NCI-H345 treated with DMSO at 0.1 percent for 48 hours (cell line): ENCODE results near the gene ADAMTS2.

Source experiments
- DNase-seq: peaks from one replicate; lab custom pipeline; 2025; ENCODE audit not compliant: unreplicated experiment; lab: John Stamatoyannopoulos, UW

Gene ADAMTS2

GRCh38 chr5:179256328-179257175, 88.7 kb downstream of the ADAMTS2 start:
- no peak for DNase-seq

- DNase-seq, result no peak
These were observed 89.5 kb downstream of the ADAMTS2 start for GRCh38 chr5:179255527-179256327.

GRCh38 chr5:179254638-179255271, 90.5 kb downstream of the ADAMTS2 start:
- DNase-seq, result no peak

- DNase-seq, result no peak
These were observed 91.5 kb downstream of the ADAMTS2 start for GRCh38 chr5:179253730-179254129.

DNA sequence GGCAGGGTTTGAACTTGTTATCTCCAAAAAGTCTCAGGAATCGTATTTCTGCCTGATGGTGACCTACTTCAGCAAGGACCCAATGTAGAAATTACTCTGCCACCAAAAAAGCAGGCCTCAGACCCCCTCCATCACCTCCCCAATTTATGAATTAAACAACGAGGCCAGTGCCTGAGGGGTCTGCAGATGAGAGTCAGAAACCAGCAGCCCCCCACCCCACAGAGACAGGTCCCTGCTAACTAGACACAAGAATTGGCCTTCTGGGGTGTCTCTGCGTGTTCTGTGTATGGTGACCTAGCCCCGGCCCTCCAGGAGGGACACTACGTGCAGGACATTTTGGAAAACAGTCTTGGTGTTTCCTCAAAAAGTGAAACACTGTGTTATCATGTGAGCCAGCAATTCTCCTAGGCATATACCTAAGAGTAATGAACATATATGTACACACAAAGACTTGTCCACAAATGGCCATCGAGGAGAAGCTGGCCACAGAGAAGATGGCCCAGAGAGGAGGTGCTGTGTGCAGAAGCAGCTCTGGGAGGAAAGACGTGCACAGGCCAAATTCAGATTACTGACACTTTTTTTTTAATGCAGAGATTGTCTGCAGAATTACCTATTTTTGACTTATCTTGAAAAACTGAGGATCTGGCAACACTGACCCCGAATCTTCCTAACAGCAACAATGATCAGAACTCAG, 93.8 kb downstream of the ADAMTS2 start:
- DNase-seq, result no peak

DNA sequence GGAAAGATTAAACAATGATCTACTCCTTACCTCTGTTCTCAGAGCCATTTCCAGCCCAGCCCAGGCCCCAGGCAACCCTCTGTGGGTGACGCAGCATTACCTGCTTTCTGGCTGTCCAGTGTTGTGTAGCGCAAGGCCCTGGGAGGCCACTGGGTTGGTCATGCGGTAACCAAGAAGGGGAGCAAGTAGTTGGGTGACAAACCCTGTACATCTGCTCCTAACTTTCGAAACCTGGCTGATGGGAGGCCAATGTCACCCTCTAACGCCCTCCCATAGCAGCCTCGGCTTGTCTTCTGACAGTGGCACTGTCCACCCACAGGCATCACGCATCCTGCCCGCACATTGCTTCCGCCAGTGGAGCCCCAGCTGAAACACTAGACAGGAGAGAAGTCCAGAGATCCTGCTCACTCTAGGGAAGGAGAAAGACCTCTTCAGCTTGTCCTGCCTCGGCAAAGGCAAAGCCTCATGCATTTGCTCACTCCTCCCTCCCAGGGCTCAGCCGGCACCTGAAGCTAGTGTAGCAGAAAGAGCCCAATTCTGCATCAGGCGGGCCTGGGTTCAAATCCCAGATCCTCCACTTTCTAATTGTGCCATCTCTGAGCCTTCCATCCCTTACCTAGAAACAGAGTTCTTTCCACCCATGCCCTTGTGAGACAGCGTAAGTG, 94.6 kb downstream of the ADAMTS2 start:
- no peak for DNase-seq

DNA sequence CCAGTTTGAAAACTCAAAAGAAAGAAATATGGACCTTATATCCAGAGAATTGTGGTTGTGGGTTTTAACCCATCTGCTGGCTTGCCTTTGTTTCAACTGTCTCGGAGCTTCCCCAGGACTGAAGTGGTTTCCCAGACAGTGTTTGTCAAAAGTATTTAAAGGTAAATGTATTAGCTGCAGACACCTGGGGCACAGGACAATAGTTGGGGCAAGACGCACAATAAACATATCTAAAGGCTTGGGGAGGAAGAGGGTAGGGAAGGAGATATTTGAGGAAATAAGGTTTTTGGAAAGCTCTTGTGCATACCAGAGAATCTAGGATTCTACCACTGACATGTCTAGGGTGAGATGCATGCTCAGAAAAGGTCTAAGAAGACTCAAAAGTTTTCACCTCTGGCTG, 99.0 kb downstream of the ADAMTS2 start:
- no peak for DNase-seq

GRCh38 chr5:179245031-179245430, 100.2 kb downstream of the ADAMTS2 start:
- DNase-seq, result no peak

- DNase-seq, result no peak
These were observed 101.2 kb downstream of the ADAMTS2 start for GRCh38 chr5:179244044-179244443.

DNA sequence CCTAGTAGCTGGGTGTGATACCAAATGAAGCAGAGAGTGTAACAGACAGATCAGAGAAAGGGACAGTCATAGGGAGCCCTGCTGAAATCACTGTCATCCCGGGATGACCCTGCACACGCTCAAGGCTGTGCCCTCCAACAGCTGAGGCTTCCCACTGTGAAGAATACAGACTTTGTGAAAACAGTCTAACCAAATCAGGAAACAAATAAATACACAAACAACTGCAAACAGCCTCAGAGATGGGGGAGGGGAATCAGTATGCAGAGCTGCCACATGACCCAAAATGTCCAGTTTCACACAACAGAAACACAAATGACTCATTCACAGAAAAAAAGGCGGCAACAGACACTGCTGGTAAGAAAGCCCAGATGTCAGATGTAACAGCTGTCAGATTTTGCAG, 101.9 kb downstream of the ADAMTS2 start:
- no peak for DNase-seq

- no peak for DNase-seq
These were observed 102.6 kb downstream of the ADAMTS2 start for GRCh38 chr5:179242676-179243075.

- no peak for DNase-seq
These were observed 103.4 kb downstream of the ADAMTS2 start for GRCh38 chr5:179241764-179242370.

- no peak for DNase-seq
These were observed 104.1 kb downstream of the ADAMTS2 start for GRCh38 chr5:179241175-179241574.

GRCh38 chr5:179240561-179240960, 104.7 kb downstream of the ADAMTS2 start:
- DNase-seq, result no peak

GRCh38 chr5:179239256-179240135, 105.8 kb downstream of the ADAMTS2 start:
- no peak for DNase-seq

DNA sequence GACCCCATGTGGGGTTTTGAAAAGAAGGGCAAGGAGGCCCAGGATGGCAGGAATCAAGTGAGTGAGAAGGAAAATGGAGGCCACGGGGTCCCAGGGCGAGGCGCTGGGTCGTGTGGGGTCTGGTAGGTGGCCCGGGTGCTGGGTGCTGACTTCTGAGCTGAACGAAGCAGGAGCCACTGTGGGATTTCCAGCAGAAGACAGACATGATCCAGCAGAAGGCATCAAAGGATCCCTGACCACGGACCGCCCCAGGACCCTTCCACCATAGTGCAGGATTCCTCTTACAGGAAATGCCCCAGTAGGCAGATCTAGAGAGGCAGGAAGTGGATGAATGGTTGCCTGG, 106.7 kb downstream of the ADAMTS2 start:
- no peak for DNase-seq

DNA sequence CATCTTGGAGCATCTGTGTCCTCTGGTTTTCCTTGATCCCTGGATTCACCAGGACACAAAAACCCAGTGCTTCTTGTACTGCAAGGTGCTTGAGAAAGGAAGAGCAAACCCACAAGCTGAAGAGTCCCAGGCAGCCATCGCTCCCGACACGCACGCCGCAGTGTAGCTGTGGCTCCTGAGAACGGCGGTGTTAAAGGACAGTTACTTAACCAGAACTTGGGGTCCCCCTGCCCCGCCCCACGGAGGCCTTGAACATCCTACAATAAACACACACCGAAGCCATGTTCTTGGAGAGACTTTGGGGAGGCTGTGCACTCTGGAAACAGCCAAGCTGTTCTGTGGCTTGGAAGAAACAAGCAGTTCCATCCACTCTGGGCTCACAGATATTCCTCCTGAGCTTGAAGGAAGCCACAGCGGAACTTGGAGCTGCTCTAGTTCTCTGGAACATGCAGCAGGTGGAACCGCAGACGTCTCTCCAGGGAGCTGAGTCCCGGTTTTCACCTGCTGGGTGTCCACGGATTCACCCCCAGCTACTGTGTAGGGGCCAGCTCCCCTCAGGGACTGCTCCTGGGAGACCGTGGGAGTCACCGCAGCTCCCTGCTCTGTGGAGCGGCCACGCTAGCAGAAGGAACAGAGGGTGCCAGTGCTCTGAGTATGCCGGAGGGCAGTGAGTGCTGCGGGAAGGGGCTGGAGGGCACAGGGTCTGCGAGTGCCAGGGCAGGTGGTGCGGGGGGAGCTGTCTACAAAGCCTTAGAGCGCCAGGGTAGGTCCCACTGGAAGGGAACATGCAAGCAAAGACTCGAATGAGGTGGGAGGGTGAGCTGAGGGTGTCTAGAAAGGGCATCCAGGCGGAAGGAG, 107.3 kb downstream of the ADAMTS2 start:
- DNase-seq, result no peak
